ENCODE results near the gene BBOX1. TPM values are rescaled to one million over a fixed set of nuclear protein-coding genes. Genes with fewer than 3 reads are reported as not detected.

Gene BBOX1
- polyA plus RNA-seq, 3 donors: not detected

DNA sequence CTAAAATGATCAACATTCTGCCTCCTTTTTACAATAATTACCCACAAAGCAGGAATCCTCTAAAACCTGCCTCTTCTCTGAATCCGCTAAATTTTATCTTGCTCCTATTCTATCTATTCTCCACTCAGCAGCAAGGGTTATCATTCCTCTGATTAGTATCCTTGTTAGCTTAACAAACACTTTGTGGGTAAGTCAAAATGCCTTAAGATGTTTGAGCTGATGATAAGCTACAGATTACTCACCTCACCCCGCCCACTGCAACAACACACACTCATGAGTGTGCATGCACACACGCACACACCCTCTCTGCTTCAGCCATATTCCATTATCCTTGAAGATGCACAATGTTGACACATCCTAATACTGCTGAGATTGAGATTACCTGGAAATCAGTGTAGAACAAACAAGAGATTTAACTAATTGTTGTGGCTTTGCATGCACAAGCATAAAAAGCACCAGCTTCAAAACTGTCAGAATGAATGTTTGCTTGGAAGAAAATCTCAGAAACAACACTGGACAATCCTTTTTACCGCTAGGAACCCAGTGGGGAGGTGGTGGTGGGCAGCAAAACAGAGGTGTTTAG is 130.9 kb downstream of the BBOX1 start:
- Histone ChIP-seq H3K27me3 (ENCODE audit: control insufficient read depth in 2 of 2, insufficient read depth in 2 of 2, low read length in 2 of 2) (no peaks in the 10 kb centered on the region), H3K27ac (ENCODE audit: low read depth in 1 of 2, low read length in 2 of 2) (no peak overlapping the region), H3K79me2 (ENCODE audit: insufficient read depth, low read length) (no peaks in the 10 kb centered on the region), H3K36me3 (replicated peaks in 1 of 2; ENCODE audit: control insufficient read depth in 1 of 2, insufficient read depth in 2 of 2, low read length in 2 of 2) (no peaks in the 10 kb centered on the region), H2AFZ (ENCODE audit: insufficient read depth, low read depth, low read length, poor library complexity, severe bottlenecking) (no peak overlapping the region), H4K20me1 (ENCODE audit: insufficient read depth, low read length) (no peaks in the 10 kb centered on the region), H3K9me3 (replicated peaks in 1 of 2; ENCODE audit: control insufficient read depth in 1 of 2, insufficient read depth in 1 of 2, low read length in 2 of 2) (no peaks in the 10 kb centered on the region), H3K4me3 (replicated peaks in 1 of 3; ENCODE audit: low read depth in 2 of 3, low read length in 3 of 3) (no peak overlapping the region), H3K4me2 (replicated peaks; ENCODE audit: extremely low read depth, low read length, poor library complexity, severe bottlenecking) (no peak overlapping the region), H3K4me1 (ENCODE audit: control insufficient read depth in 1 of 2, insufficient read depth in 2 of 2, low read length in 2 of 2) (no peaks in the 10 kb centered on the region), H3K9ac (ENCODE audit: insufficient read depth, low read length, poor library complexity, severe bottlenecking) (no peak overlapping the region)
- Mint-ChIP-seq H3K27ac (no peak overlapping the region), H3K27me3 (ENCODE audit: low read depth in 3 of 3) (peaks cover 0 to 5% (median 4%) of the 10 kb centered on the region in 3 donors), H3K4me1 (no peaks in the 10 kb centered on the region), H3K36me3 (no peaks in the 10 kb centered on the region), H3K4me3 (no peak overlapping the region), H3K9me3 (no peaks in the 10 kb centered on the region)
- intact Hi-C loops (cut with micrococcal nuclease): no loop called here
- DNase-seq: no peak
- no CpG with 5 or more reads among the region's 4 CpGs for WGBS (ENCODE audit: insufficient coverage)
- TF ChIP-seq, protein P1, sequence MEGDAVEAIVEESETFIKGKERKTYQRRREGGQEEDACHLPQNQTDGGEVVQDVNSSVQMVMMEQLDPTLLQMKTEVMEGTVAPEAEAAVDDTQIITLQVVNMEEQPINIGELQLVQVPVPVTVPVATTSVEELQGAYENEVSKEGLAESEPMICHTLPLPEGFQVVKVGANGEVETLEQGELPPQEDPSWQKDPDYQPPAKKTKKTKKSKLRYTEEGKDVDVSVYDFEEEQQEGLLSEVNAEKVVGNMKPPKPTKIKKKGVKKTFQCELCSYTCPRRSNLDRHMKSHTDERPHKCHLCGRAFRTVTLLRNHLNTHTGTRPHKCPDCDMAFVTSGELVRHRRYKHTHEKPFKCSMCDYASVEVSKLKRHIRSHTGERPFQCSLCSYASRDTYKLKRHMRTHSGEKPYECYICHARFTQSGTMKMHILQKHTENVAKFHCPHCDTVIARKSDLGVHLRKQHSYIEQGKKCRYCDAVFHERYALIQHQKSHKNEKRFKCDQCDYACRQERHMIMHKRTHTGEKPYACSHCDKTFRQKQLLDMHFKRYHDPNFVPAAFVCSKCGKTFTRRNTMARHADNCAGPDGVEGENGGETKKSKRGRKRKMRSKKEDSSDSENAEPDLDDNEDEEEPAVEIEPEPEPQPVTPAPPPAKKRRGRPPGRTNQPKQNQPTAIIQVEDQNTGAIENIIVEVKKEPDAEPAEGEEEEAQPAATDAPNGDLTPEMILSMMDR (IDR thresholded peaks at IDR 0.05): no peak

DNA sequence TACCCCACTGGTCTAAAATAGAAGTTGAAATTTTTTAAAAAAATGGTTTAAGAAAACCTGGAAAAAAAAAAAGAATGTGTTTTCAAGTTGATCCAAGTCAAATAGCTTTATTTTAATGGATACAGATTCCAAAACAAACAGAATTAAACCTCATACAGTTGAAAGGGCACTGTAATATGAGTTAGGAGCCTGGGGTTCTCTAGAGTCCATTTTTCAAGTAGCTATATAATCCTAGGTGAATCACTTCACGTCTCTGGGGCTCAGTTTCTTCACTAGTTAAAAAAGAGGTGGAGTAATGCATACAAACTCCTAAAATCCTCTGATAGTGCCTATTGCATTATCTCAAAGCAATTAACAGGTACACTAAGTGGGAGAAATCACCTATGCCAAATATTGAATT is 132.9 kb downstream of the BBOX1 start:
- Histone ChIP-seq H3K27me3 (ENCODE audit: control insufficient read depth in 2 of 2, insufficient read depth in 2 of 2, low read length in 2 of 2) (no peaks in the 10 kb centered on the region), H3K36me3 (replicated peaks in 1 of 2; ENCODE audit: control insufficient read depth in 1 of 2, insufficient read depth in 2 of 2, low read length in 2 of 2) (no peaks in the 10 kb centered on the region), H3K27ac (ENCODE audit: low read depth in 1 of 2, low read length in 2 of 2) (no peak overlapping the region), H2AFZ (ENCODE audit: insufficient read depth, low read depth, low read length, poor library complexity, severe bottlenecking) (no peak overlapping the region), H4K20me1 (ENCODE audit: insufficient read depth, low read length) (no peaks in the 10 kb centered on the region), H3K4me3 (replicated peaks in 1 of 3; ENCODE audit: low read depth in 2 of 3, low read length in 3 of 3) (no peak overlapping the region), H3K9me3 (replicated peaks in 1 of 2; ENCODE audit: control insufficient read depth in 1 of 2, insufficient read depth in 1 of 2, low read length in 2 of 2) (no peaks in the 10 kb centered on the region), H3K79me2 (ENCODE audit: insufficient read depth, low read length) (no peaks in the 10 kb centered on the region), H3K9ac (ENCODE audit: insufficient read depth, low read length, poor library complexity, severe bottlenecking) (no peak overlapping the region), H3K4me1 (ENCODE audit: control insufficient read depth in 1 of 2, insufficient read depth in 2 of 2, low read length in 2 of 2) (no peaks in the 10 kb centered on the region), H3K4me2 (replicated peaks; ENCODE audit: extremely low read depth, low read length, poor library complexity, severe bottlenecking) (no peak overlapping the region)
- Mint-ChIP-seq H3K4me1 (no peaks in the 10 kb centered on the region), H3K9me3 (peaks cover 0 to 3% (median 0%) of the 10 kb centered on the region in 7 donors), H3K27ac (no peak overlapping the region), H3K4me3 (no peak overlapping the region), H3K36me3 (no peaks in the 10 kb centered on the region), H3K27me3 (ENCODE audit: low read depth in 3 of 3) (peaks cover 3 to 5% (median 4%) of the 10 kb centered on the region in 3 donors)
- TF ChIP-seq, protein P1 (IDR thresholded peaks at IDR 0.05): no peak
- no CpG with 5 or more reads among the region's 1 CpG for WGBS (ENCODE audit: insufficient coverage)
- intact Hi-C loops (cut with micrococcal nuclease): no loop called here
- no peak for DNase-seq

All from CD14-positive monocyte (primary cell).